Measurements from ENCODE around the gene BTNL8.

- no peak for TF ChIP-seq POLR2A (IDR thresholded peaks at IDR 0.05)
- no peak for TF ChIP-seq CTCF (IDR thresholded peaks at IDR 0.05)
- TF ChIP-seq POLR2AphosphoS5 (IDR thresholded peaks at IDR 0.05) = no peak
- no peak for TF ChIP-seq EP300 (IDR thresholded peaks at IDR 0.05; ENCODE audit: low read depth)
Measured at GRCh38 chr5:180872419-180872818, 26.5 kb upstream of the BTNL8 start.

Data from transverse colon (tissue), 4 donors.